ENCODE data around the gene SLC14A1.

DNA sequence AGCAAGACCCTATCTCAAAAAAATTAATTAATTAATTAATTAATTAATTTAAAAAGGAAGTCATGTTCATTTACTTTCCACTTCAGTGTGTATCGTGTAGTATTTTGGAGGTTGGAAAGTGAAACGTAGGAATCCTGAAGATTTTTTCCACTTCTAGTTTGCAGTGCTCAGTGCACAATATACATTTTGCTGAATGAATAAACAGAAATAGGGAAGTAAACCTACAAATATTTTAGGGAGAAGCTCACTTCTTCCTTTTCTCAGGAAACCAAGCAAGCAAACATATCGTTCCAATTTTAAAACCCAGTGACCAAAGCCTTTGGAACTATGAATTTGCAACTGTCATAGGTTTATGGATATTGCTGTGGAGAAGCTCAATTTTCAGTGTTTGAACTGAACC, 27.8 kb downstream of the SLC14A1 start:
- TF ChIP-seq EZH2 (IDR thresholded peaks at IDR 0.05; ENCODE audit: insufficient read depth, poor library complexity, severe bottlenecking) (no peak), EZH2phosphoT487 (IDR thresholded peaks at IDR 0.05; ENCODE audit: insufficient read depth, low read depth) (no peak)
